Measurements from ENCODE around the gene OR7C1.
A peak's percentile ranks its signal among the peaks of the same experiment; 100 is the strongest.
"Not testable (repeated sequence)": the region's sequence is repeated elsewhere in the genome, so short reads cannot be mapped to it uniquely, and the experiment has no call there.

Gene OR7C1

GRCh38 chr19:14779151-14779550 is 55.8 kb downstream of the OR7C1 start:
- no peak overlapping the region for H3K4me3 Mint-ChIP-seq
- H3K27me3 Mint-ChIP-seq, result peaks cover 3 to 7% of the 10 kb centered on the region in 2 donors
- no peaks in the 10 kb centered on the region for H3K9me3 Mint-ChIP-seq
- H3K27ac Mint-ChIP-seq, result no peak overlapping the region
- DNase-seq (no peak), ATAC-seq (replicated peaks) (no peak)
- H3K4me1 Mint-ChIP-seq, result peaks cover 12 to 51% of the 10 kb centered on the region in 2 donors
- no peaks in the 10 kb centered on the region for H3K36me3 Mint-ChIP-seq

GRCh38 chr19:14778110-14778845 is 56.7 kb downstream of the OR7C1 start, which contains the start of gene ADGRE2:
Gene ADGRE2, minus strand, starts transcription at chr19:14778560. Its CDS starts 1,804 bp downstream, at chr19:14776756.
- not testable (repeated sequence) for H3K27ac Mint-ChIP-seq; H3K36me3 Mint-ChIP-seq; ATAC-seq (replicated peaks); DNase-seq; H3K9me3 Mint-ChIP-seq
- Mint-ChIP-seq H3K4me3 (peak within 1 kb of the TSS in 1 of 2 donors; percentile 25), H3K4me1 (peaks cover 15 to 49% of the 10 kb centered on the region in 2 donors), H3K27me3 (peaks cover 3 to 15% of the 10 kb centered on the region in 2 donors)

GRCh38 chr19:14777645-14778044 is 57.3 kb downstream of the OR7C1 start:
- not testable (repeated sequence) for H3K27ac Mint-ChIP-seq; H3K9me3 Mint-ChIP-seq; H3K36me3 Mint-ChIP-seq; ATAC-seq (replicated peaks); DNase-seq
- H3K4me1 Mint-ChIP-seq, result peaks cover 13 to 45% of the 10 kb centered on the region in 2 donors
- peaks cover 3 to 16% of the 10 kb centered on the region in 2 donors for H3K27me3 Mint-ChIP-seq
- H3K4me3 Mint-ChIP-seq, result peak overlapping the region in 1 of 2 donors; percentile 25

GRCh38 chr19:14775869-14776586 is 59.0 kb downstream of the OR7C1 start:
- Mint-ChIP-seq H3K36me3 (peaks cover 17 to 18% of the 10 kb centered on the region in 2 donors), H3K4me1 (peaks cover 19 to 49% of the 10 kb centered on the region in 2 donors), H3K27ac (peak overlapping the region; percentile 90), H3K4me3 (peak overlapping the region; percentile 86 to 93), H3K27me3 (peaks cover 3 to 16% of the 10 kb centered on the region in 2 donors), H3K9me3 (no peaks in the 10 kb centered on the region)
- no peak for ATAC-seq (replicated peaks)
- no peak for DNase-seq

GRCh38 chr19:14775326-14775725 is 59.7 kb downstream of the OR7C1 start:
- Mint-ChIP-seq H3K27me3 (peaks cover 3 to 16% of the 10 kb centered on the region in 2 donors), H3K36me3 (peaks cover 19 to 20% of the 10 kb centered on the region in 2 donors), H3K4me3 (peak overlapping the region; percentile 86 to 93), H3K4me1 (peaks cover 16 to 45% of the 10 kb centered on the region in 2 donors)
- H3K27ac Mint-ChIP-seq; H3K9me3 Mint-ChIP-seq; DNase-seq; ATAC-seq (replicated peaks): not testable (repeated sequence)

- Mint-ChIP-seq H3K36me3 (peaks cover 25 to 27% of the 10 kb centered on the region in 2 donors), H3K4me3 (no peak overlapping the region), H3K4me1 (peaks cover 18 to 45% of the 10 kb centered on the region in 2 donors), H3K27me3 (peaks cover 3 to 16% of the 10 kb centered on the region in 2 donors), H3K9me3 (no peaks in the 10 kb centered on the region), H3K27ac (no peak overlapping the region)
- ATAC-seq (replicated peaks), result no peak
- no peak for DNase-seq
Measured at GRCh38 chr19:14774373-14774772, 60.6 kb downstream of the OR7C1 start.

- H3K4me3 Mint-ChIP-seq; DNase-seq; H3K9me3 Mint-ChIP-seq; H3K27ac Mint-ChIP-seq; ATAC-seq (replicated peaks): not testable (repeated sequence)
- peaks cover 3 to 16% of the 10 kb centered on the region in 2 donors for H3K27me3 Mint-ChIP-seq
- H3K36me3 Mint-ChIP-seq, result peaks cover 29 to 32% of the 10 kb centered on the region in 2 donors
- H3K4me1 Mint-ChIP-seq, result peaks cover 18 to 45% of the 10 kb centered on the region in 2 donors
Measured at GRCh38 chr19:14773722-14774121, 61.3 kb downstream of the OR7C1 start.

GRCh38 chr19:14772995-14773394 is 62.0 kb downstream of the OR7C1 start:
- DNase-seq (no peak), ATAC-seq (replicated peaks) (no peak)
- Mint-ChIP-seq H3K9me3 (no peaks in the 10 kb centered on the region), H3K36me3 (peaks cover 37 to 40% of the 10 kb centered on the region in 2 donors), H3K27ac (no peak overlapping the region), H3K4me3 (no peak overlapping the region), H3K27me3 (peaks cover 3 to 20% of the 10 kb centered on the region in 2 donors), H3K4me1 (peaks cover 18 to 40% of the 10 kb centered on the region in 2 donors)

- Mint-ChIP-seq H3K36me3 (peaks cover 42 to 43% of the 10 kb centered on the region in 2 donors), H3K27me3 (peaks cover 3 to 20% of the 10 kb centered on the region in 2 donors), H3K4me3 (no peak overlapping the region), H3K9me3 (no peaks in the 10 kb centered on the region), H3K27ac (no peak overlapping the region), H3K4me1 (peaks cover 18 to 35% of the 10 kb centered on the region in 2 donors)
- DNase-seq (no peak), ATAC-seq (replicated peaks) (no peak)
Measured at GRCh38 chr19:14772467-14772866, 62.5 kb downstream of the OR7C1 start.

GRCh38 chr19:14770944-14771839 is 63.8 kb downstream of the OR7C1 start:
- H3K4me3 Mint-ChIP-seq, result no peak overlapping the region
- H3K27ac Mint-ChIP-seq, result no peak overlapping the region
- DNase-seq, result no peak
- H3K9me3 Mint-ChIP-seq, result no peaks in the 10 kb centered on the region
- H3K27me3 Mint-ChIP-seq, result peaks cover 3 to 15% of the 10 kb centered on the region in 2 donors
- H3K4me1 Mint-ChIP-seq, result peaks cover 13 to 25% of the 10 kb centered on the region in 2 donors
- no peak for ATAC-seq (replicated peaks)
- H3K36me3 Mint-ChIP-seq, result peaks cover 48 to 51% of the 10 kb centered on the region in 2 donors

- Mint-ChIP-seq H3K4me1 (peaks cover 11 to 15% of the 10 kb centered on the region in 2 donors), H3K4me3 (no peak overlapping the region), H3K27ac (no peak overlapping the region), H3K9me3 (no peaks in the 10 kb centered on the region), H3K36me3 (peaks cover 56 to 60% of the 10 kb centered on the region in 2 donors), H3K27me3 (peaks cover 2 to 18% of the 10 kb centered on the region in 2 donors)
- ATAC-seq (replicated peaks) (no peak), DNase-seq (no peak)
Measured at GRCh38 chr19:14770136-14770535, 64.8 kb downstream of the OR7C1 start.

- ATAC-seq (replicated peaks) (no peak), DNase-seq (no peak)
- Mint-ChIP-seq H3K27ac (peak overlapping the region; percentile 48), H3K36me3 (peaks cover 63 to 70% of the 10 kb centered on the region in 2 donors), H3K4me3 (no peak overlapping the region), H3K9me3 (no peaks in the 10 kb centered on the region), H3K27me3 (peaks cover 7 to 21% of the 10 kb centered on the region in 2 donors), H3K4me1 (peaks cover 11 to 15% of the 10 kb centered on the region in 2 donors)
Measured at GRCh38 chr19:14769201-14769600, 65.8 kb downstream of the OR7C1 start.

- Mint-ChIP-seq H3K27ac (no peak overlapping the region), H3K4me1 (peaks cover 7 to 10% of the 10 kb centered on the region in 2 donors), H3K9me3 (peaks cover 0 to 2% of the 10 kb centered on the region in 2 donors), H3K27me3 (peaks cover 14 to 16% of the 10 kb centered on the region in 2 donors), H3K4me3 (no peak overlapping the region), H3K36me3 (peaks cover 62 to 71% of the 10 kb centered on the region in 2 donors)
- ATAC-seq (replicated peaks) (no peak), DNase-seq (no peak)
Measured at GRCh38 chr19:14768001-14768400, 67.0 kb downstream of the OR7C1 start.

All from stimulated activated naive B cell treated with anti-CD40 and anti-IgM and Interleukin-4, amounts not matched to agents 10 μg/mL and 1 μg/mL and 100 μg/mL, for 72 hours (primary cell).